ES-I3 (cell line): ENCODE measurements around the gene NSMCE1.
"Not testable (repeated sequence)": the region's sequence is repeated elsewhere in the genome, so short reads cannot be mapped to it uniquely, and the experiment has no call there.

ENCODE experiments used
- H3K36me3 ChIP-seq: 2 replicates; pipeline ENCODE4 v1.6.1; 2013; ENCODE audit warnings: mild to moderate bottlenecking, low read length, control low read depth, moderate library complexity; ENCODE audit not compliant: insufficient read depth
- H3K4me1 ChIP-seq: 2 replicates; pipeline ENCODE4 v1.6.1; 2013; ENCODE audit warnings: mild to moderate bottlenecking, control low read depth, low read length; ENCODE audit not compliant: insufficient read depth
- H3K9ac ChIP-seq: 2 replicates; pipeline ENCODE4 v1.6.1; 2013; ENCODE audit warnings: low read depth, mild to moderate bottlenecking, low read length, moderate library complexity
- H3K9me3 ChIP-seq: 2 replicates; pipeline ENCODE4 v1.6.1; 2013; ENCODE audit warnings: mild to moderate bottlenecking, low read length, moderate library complexity; ENCODE audit not compliant: control insufficient read depth, insufficient read depth

Gene NSMCE1

DNA sequence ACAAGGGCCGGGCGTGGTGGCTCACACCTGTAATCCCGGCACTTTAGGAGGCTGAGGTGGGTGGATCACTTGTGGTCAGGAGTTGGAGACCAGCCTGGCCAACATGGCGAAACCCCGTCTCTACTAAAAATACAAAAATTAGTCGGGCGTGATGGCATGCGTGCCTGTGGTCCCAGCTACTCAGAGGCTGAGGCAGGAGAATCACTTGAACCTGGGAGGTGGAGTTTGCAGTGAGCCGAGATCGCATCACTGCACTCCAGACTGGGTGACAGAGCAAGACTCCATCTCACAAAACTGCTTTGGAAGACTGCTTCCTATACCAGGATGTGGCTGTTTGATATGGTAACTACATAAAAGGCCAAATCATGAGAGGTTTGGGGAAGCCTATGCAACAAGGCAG lies 61.5 kb downstream of the NSMCE1 start:
- not testable (repeated sequence) for H3K4me1 ChIP-seq, H3K36me3 ChIP-seq, H3K9me3 ChIP-seq, H3K9ac ChIP-seq

DNA sequence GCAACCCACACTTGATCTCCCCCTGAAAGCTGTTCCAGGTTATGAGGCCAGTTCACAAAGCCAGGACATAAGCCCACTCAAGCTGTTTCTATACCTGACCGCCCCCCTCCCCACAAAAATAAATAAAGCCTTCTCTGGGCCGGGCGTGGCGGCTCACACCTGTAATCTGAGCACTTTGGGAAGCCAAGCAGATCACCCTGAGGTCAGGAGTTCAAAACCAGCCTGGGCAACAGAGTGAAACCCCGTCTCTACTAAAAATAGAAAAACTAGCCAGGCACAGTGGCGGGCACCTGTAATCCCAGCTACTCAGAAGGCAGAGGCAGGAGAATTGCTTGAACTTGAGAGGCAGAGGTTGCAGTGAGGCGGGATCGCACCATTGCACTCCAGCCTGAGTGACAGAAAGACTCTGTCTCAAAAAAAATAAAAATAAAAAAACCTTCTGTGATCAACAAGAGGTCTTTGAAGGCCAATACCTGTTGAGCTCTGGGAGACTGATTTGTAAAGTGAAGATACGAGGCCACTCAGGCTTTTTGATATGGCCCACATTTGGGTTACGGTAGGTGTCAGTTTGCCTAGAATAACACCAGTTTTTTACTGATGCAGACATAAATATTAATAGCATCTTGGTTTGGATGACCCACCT lies 63.0 kb downstream of the NSMCE1 start:
- H3K9ac ChIP-seq, result no peak overlapping the region
- no peaks in the 10 kb centered on the region for H3K36me3 ChIP-seq
- H3K4me1 ChIP-seq, result 0 out of 2 replicates have a peak, but pooled peaks cover 4% of the 10 kb centered on the region
- H3K9me3 ChIP-seq, result no peaks in the 10 kb centered on the region

GRCh38 chr16:27204312-27204915 lies 64.2 kb downstream of the NSMCE1 start:
- Histone ChIP-seq H3K4me1 (0 out of 2 replicates have a peak, but pooled peaks cover 4% of the 10 kb centered on the region), H3K36me3 (no peaks in the 10 kb centered on the region), H3K9me3 (no peaks in the 10 kb centered on the region), H3K9ac (peak overlapping the region; percentile 94)

DNA sequence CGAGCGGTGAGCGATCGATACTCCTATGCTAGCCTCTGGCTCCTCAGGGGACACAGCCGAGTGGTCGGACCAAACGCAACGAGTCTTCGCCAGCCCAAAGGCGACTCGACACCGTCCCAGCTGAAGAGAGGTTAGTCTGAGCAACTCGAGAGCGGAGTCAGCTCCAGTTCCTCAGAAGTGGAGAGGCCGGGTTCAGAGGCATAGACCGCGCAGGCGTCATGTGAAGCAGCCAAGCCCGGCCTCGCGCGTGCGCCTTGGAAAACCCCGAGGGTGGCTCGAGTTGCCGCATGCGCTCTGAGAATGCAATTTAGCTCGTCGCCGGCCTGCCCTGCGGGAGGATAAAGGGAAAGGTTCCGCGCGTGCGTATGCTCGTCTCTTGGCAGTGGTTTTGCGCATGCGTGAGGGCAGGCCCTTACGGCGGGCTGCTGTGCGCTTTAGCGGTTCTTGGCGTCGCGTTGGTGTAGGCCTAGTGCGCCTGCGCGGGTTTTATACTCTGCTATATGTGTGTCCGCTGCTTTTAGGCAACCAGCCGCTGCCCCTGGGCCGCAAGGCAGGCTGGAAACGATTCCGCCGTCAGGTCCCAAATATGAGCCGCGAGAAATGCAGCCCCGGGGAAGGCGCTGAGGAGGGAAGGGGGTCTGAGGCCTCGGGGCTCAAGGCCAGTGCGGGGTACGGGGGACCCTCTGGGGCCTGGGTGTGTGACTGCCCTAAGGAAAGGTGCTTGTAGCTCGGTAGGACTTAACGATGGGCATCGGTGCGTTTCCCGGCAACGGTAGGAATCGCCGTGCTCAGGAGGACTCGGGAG lies 64.9 kb downstream of the NSMCE1 start, which contains the start of gene KDM8:
TSS of gene KDM8 (plus strand) at position 20 of the 805 bp plus-strand sequence. CDS start 6,598 bp downstream, outside the sequence.
- peak within 1 kb of the TSS; percentile 94 for H3K9ac ChIP-seq
- no peaks in the 10 kb centered on the region for H3K36me3 ChIP-seq
- H3K4me1 ChIP-seq, result 0 out of 2 replicates have a peak, but pooled peaks cover 4% of the 10 kb centered on the region
- H3K9me3 ChIP-seq, result no peaks in the 10 kb centered on the region

DNA sequence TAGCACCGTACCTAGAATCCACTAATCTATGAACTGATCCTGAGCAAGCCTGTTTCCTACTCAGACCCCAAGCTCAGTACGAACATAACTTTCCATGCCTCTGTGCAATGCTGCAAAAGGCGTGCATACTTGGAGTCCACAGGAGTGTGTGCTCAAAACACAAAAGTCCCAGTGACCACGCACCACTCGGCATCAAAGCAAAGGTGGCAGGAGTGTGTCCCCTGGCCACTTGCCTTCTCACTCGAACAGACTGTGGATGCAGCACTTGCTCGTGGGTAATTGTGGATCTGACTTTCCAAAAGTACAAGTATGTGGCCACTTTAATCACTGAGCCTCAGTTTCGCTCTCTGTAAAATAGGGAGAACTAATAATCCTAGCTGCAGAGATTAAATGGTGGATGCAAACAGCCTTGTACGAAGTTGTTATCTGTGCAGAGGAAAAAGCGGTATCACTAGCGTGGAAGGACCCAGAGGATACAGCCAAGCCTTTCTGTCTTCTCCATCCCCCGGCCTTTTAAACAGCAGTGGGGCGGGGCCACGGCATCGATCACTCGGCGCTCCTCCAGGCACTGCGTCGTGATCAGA lies 65.6 kb downstream of the NSMCE1 start:
- H3K9me3 ChIP-seq, result no peaks in the 10 kb centered on the region
- peak overlapping the region; percentile 94 for H3K9ac ChIP-seq
- H3K36me3 ChIP-seq, result no peaks in the 10 kb centered on the region
- peaks cover 11% of the 10 kb centered on the region; the same call in 1 of the 2 replicates for H3K4me1 ChIP-seq

DNA sequence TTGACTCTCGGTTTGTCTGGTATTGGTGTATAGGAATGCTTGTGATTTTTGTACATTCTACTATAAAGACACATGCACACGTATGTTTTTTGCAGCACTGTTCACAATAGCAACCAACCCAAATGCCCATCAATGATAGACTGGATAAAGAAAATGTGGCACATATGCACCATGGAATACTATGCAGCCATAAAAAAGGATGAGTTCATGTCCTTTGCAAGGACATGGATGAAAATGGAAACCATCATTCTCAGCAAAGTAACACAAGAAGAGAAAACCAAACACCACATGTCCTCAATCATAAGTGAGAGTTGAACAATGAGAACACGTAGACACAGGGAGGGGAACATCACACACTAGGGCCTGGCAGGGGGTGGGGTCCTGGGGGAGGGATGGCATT lies 67.7 kb downstream of the NSMCE1 start:
- H3K4me1 ChIP-seq, result peaks cover 11% of the 10 kb centered on the region; the same call in 1 of the 2 replicates
- not testable (repeated sequence) for H3K9me3 ChIP-seq, H3K36me3 ChIP-seq, H3K9ac ChIP-seq

GRCh38 chr16:27199736-27200135 lies 68.8 kb downstream of the NSMCE1 start:
- H3K9ac ChIP-seq, result no peak overlapping the region
- H3K9me3 ChIP-seq, result no peaks in the 10 kb centered on the region
- H3K4me1 ChIP-seq, result peaks cover 11% of the 10 kb centered on the region; the same call in 1 of the 2 replicates
- no peaks in the 10 kb centered on the region for H3K36me3 ChIP-seq

DNA sequence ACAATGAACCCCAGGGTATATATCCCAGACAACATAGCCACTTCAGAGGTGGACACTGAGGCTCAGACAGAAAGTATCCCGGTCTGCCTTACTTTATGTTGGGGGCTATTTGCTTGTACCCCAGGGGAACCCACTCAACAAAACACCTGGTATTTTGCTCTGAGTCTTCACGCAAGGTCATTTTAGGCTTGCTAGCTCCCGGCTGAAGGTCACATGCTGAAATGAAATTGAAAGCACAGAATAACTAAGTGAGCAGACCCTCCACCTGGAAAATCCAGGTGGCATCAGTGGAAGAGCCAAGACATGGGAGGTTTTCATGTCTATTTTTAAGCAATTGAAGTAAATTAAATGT lies 69.4 kb downstream of the NSMCE1 start:
- Histone ChIP-seq H3K9me3 (no peaks in the 10 kb centered on the region), H3K36me3 (no peaks in the 10 kb centered on the region), H3K4me1 (peaks cover 11% of the 10 kb centered on the region; the same call in 1 of the 2 replicates), H3K9ac (no peak overlapping the region)

GRCh38 chr16:27198451-27199234 lies 69.9 kb downstream of the NSMCE1 start:
- Histone ChIP-seq H3K9me3 (no peaks in the 10 kb centered on the region), H3K36me3 (no peaks in the 10 kb centered on the region), H3K9ac (no peak overlapping the region), H3K4me1 (peaks cover 11% of the 10 kb centered on the region; the same call in 1 of the 2 replicates)

GRCh38 chr16:27197004-27197403 lies 71.6 kb downstream of the NSMCE1 start:
- Histone ChIP-seq H3K36me3 (no peaks in the 10 kb centered on the region), H3K9ac (no peak overlapping the region), H3K9me3 (no peaks in the 10 kb centered on the region), H3K4me1 (peaks cover 7% of the 10 kb centered on the region; the same call in 1 of the 2 replicates)

GRCh38 chr16:27195941-27196595 lies 72.5 kb downstream of the NSMCE1 start:
- Histone ChIP-seq H3K9ac (no peak overlapping the region), H3K4me1 (peaks cover 7% of the 10 kb centered on the region; the same call in 1 of the 2 replicates), H3K9me3 (no peaks in the 10 kb centered on the region), H3K36me3 (no peaks in the 10 kb centered on the region)

DNA sequence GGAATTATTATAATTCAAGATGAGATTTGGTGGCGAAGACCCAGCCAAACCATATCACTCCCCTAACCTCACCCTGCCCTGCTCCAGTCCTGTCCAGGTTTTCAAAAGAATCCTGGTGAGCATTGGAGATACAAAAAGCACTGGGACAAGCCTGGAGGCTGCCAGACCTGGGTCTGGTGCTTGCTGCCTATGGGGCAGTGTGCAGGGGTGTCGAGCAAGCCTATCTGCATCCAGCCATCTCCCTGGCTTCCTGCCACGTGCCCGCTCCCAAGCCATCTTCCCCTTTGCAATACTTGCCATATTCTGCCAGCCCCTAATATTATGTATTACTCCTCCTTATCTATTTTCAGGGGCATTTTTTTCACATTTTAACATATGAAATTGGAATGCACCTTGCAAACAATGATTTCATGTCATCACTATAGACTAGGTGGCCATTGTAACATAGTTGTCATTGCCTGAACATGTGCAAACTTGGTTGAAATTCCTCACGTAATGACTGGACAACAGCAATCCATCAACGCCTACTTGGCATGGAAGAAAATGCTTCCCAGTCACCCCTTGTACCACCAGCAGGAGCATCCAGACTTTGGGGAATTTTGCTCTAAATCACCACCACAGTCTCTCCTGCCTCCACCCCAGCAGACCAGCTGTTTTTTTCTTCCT lies 73.4 kb downstream of the NSMCE1 start:
- no peaks in the 10 kb centered on the region for H3K36me3 ChIP-seq
- no peak overlapping the region for H3K9ac ChIP-seq
- no peaks in the 10 kb centered on the region for H3K9me3 ChIP-seq
- H3K4me1 ChIP-seq, result peaks cover 7% of the 10 kb centered on the region; the same call in 1 of the 2 replicates
